Adipocyte (in vitro differentiated cells): ENCODE results near the gene TMEM106C.
A peak's percentile ranks its signal among the peaks of the same experiment; 100 is the strongest.

ENCODE experiments used
- DNase-seq: peaks from one replicate; pipeline ENCODE4 v3.0.0-alpha.2; 2015; ENCODE audit warnings: low read depth
- H3K27me3 ChIP-seq: replicated peaks from 2 replicates; pipeline ENCODE4 v1.7.0; 2013; ENCODE audit warnings: mild to moderate bottlenecking, low read length, moderate library complexity; ENCODE audit not compliant: control insufficient read depth, insufficient read depth
- H3K36me3 ChIP-seq: 2 replicates; pipeline ENCODE4 v1.7.0; 2013; ENCODE audit warnings: low read length, mild to moderate bottlenecking, moderate library complexity; ENCODE audit not compliant: control insufficient read depth, insufficient read depth, severe bottlenecking
- H3K4me1 ChIP-seq: 2 replicates; pipeline ENCODE4 v1.7.0; 2013; ENCODE audit warnings: mild to moderate bottlenecking, low read length, moderate library complexity; ENCODE audit not compliant: control insufficient read depth, insufficient read depth
- H3K4me3 ChIP-seq: 2 replicates; pipeline ENCODE4 v1.7.0; 2013; ENCODE audit warnings: mild to moderate bottlenecking, low read length, moderate library complexity
- H3K9ac ChIP-seq: 2 replicates; pipeline ENCODE4 v1.7.0; 2013; ENCODE audit warnings: mild to moderate bottlenecking, low read length, moderate library complexity
- H3K9me3 ChIP-seq: 2 replicates; pipeline ENCODE4 v1.7.0; 2013; ENCODE audit warnings: mild to moderate bottlenecking, low read length, moderate library complexity; ENCODE audit not compliant: control insufficient read depth

Gene TMEM106C

GRCh38 chr12:48001505-48002413 is 38.4 kb downstream of the TMEM106C start:
- Histone ChIP-seq H3K4me3 (peak overlapping the region; percentile 84), H3K4me1 (peaks cover 30% of the 10 kb centered on the region), H3K9ac (peak overlapping the region; percentile 75), H3K9me3 (no peaks in the 10 kb centered on the region), H3K27me3 (peaks cover 77% of the 10 kb centered on the region), H3K36me3 (no peaks in the 10 kb centered on the region)
- DNase-seq, result peak; percentile 73

- peaks cover 30% of the 10 kb centered on the region for H3K4me1 ChIP-seq
- peak overlapping the region; percentile 84 for H3K4me3 ChIP-seq
- DNase-seq, result no peak
- H3K27me3 ChIP-seq, result peaks cover 77% of the 10 kb centered on the region
- no peak overlapping the region for H3K9ac ChIP-seq
- no peaks in the 10 kb centered on the region for H3K9me3 ChIP-seq
- H3K36me3 ChIP-seq, result no peaks in the 10 kb centered on the region
Observed at GRCh38 chr12:48002414-48002730, 39.0 kb downstream of the TMEM106C start.

GRCh38 chr12:48002773-48003218 is 39.4 kb downstream of the TMEM106C start:
- H3K4me3 ChIP-seq, result peak overlapping the region; percentile 84
- H3K36me3 ChIP-seq, result no peaks in the 10 kb centered on the region
- peaks cover 76% of the 10 kb centered on the region for H3K27me3 ChIP-seq
- no peak overlapping the region for H3K9ac ChIP-seq
- H3K4me1 ChIP-seq, result peaks cover 30% of the 10 kb centered on the region
- peak; percentile 71 for DNase-seq
- H3K9me3 ChIP-seq, result no peaks in the 10 kb centered on the region

- H3K9me3 ChIP-seq, result no peaks in the 10 kb centered on the region
- no peak overlapping the region for H3K9ac ChIP-seq
- no peaks in the 10 kb centered on the region for H3K36me3 ChIP-seq
- peaks cover 30% of the 10 kb centered on the region for H3K4me1 ChIP-seq
- no peak for DNase-seq
- H3K27me3 ChIP-seq, result peaks cover 74% of the 10 kb centered on the region
- peak overlapping the region; percentile 31 for H3K4me3 ChIP-seq
Observed at GRCh38 chr12:48003226-48004052, 40.0 kb downstream of the TMEM106C start.

GRCh38 chr12:48004053-48004941 is 40.9 kb downstream of the TMEM106C start, which contains the start of gene COL2A1:
Gene COL2A1, minus strand, starts transcription at chr12:48004476. Its CDS starts 155 bp downstream, at chr12:48004321.
- peaks cover 74% of the 10 kb centered on the region for H3K27me3 ChIP-seq
- no peak within 1 kb of the TSS for H3K9ac ChIP-seq
- no peaks in the 10 kb centered on the region for H3K9me3 ChIP-seq
- peak; percentile 44 for DNase-seq
- no peaks in the 10 kb centered on the region for H3K36me3 ChIP-seq
- H3K4me3 ChIP-seq, result peak within 1 kb of the TSS; percentile 31
- H3K4me1 ChIP-seq, result peaks cover 30% of the 10 kb centered on the region

- Histone ChIP-seq H3K9ac (no peak overlapping the region), H3K4me3 (no peak overlapping the region), H3K4me1 (peaks cover 30% of the 10 kb centered on the region), H3K27me3 (peaks cover 75% of the 10 kb centered on the region), H3K9me3 (no peaks in the 10 kb centered on the region), H3K36me3 (no peaks in the 10 kb centered on the region)
- no peak for DNase-seq
Observed at GRCh38 chr12:48005001-48005749, 41.8 kb downstream of the TMEM106C start.

GRCh38 chr12:48005750-48006021 is 42.3 kb downstream of the TMEM106C start:
- no peaks in the 10 kb centered on the region for H3K36me3 ChIP-seq
- H3K27me3 ChIP-seq, result peaks cover 75% of the 10 kb centered on the region
- no peak for DNase-seq
- no peaks in the 10 kb centered on the region for H3K9me3 ChIP-seq
- no peak overlapping the region for H3K4me3 ChIP-seq
- H3K4me1 ChIP-seq, result peaks cover 30% of the 10 kb centered on the region
- no peak overlapping the region for H3K9ac ChIP-seq

- no peak overlapping the region for H3K9ac ChIP-seq
- H3K4me3 ChIP-seq, result no peak overlapping the region
- no peaks in the 10 kb centered on the region for H3K9me3 ChIP-seq
- H3K27me3 ChIP-seq, result peaks cover 76% of the 10 kb centered on the region
- H3K36me3 ChIP-seq, result no peaks in the 10 kb centered on the region
- H3K4me1 ChIP-seq, result peaks cover 15% of the 10 kb centered on the region
- DNase-seq, result no peak
Observed at GRCh38 chr12:48007206-48007605, 43.8 kb downstream of the TMEM106C start.

- peaks cover 79% of the 10 kb centered on the region for H3K27me3 ChIP-seq
Observed at GRCh38 chr12:48008349-48008748, 45.0 kb downstream of the TMEM106C start.

GRCh38 chr12:48008950-48009349 is 45.6 kb downstream of the TMEM106C start:
- DNase-seq, result no peak
- peaks cover 78% of the 10 kb centered on the region for H3K27me3 ChIP-seq

More at GRCh38 chr12:48008349-48008748, 45.0 kb downstream of the TMEM106C start:
- no peak overlapping the region for H3K4me3 ChIP-seq
- peaks cover 6% of the 10 kb centered on the region for H3K4me1 ChIP-seq
- H3K9me3 ChIP-seq, result no peaks in the 10 kb centered on the region
- no peaks in the 10 kb centered on the region for H3K36me3 ChIP-seq
- DNase-seq, result no peak
- H3K9ac ChIP-seq, result no peak overlapping the region

More at GRCh38 chr12:48008950-48009349, 45.6 kb downstream of the TMEM106C start:
- no peaks in the 10 kb centered on the region for H3K9me3 ChIP-seq
- no peaks in the 10 kb centered on the region for H3K36me3 ChIP-seq
- peaks cover 2% of the 10 kb centered on the region for H3K4me1 ChIP-seq
- H3K4me3 ChIP-seq, result no peak overlapping the region
- no peak overlapping the region for H3K9ac ChIP-seq
